Mesenchymal stem cell (in vitro differentiated cells and primary cell): ENCODE measurements around the gene AXIN1.
A peak's percentile ranks its signal among the peaks of the same experiment; 100 is the strongest.

Experiments used
- DNase-seq: peaks from one replicate; pipeline ENCODE4 v3.0.0-alpha.2; 2013
- H2AFZ ChIP-seq: one replicate; pipeline ENCODE4 v1.6.1; 2013; ENCODE audit warnings: low read depth, mild to moderate bottlenecking, control low read depth, inconsistent platforms, low read length, moderate library complexity
- H2AK5ac ChIP-seq: 2 replicates; pipeline ENCODE4 v1.6.1; 2013; ENCODE audit warnings: low read length, moderate library complexity, mild to moderate bottlenecking, inconsistent platforms; ENCODE audit not compliant: severe bottlenecking
- H2BK120ac ChIP-seq: one replicate; pipeline ENCODE4 v1.6.1; 2013; ENCODE audit warnings: low read depth, mild to moderate bottlenecking, inconsistent platforms, low read length, moderate library complexity
- H2BK12ac ChIP-seq, 2 experiments: one replicate each; pipeline ENCODE4 v1.6.1; 2013; ENCODE audit warnings: inconsistent platforms in 2 of 2, low read length in 2 of 2, mild to moderate bottlenecking in 2 of 2, moderate library complexity in 2 of 2, control low read depth in 1 of 2
- H2BK15ac ChIP-seq: one replicate; pipeline ENCODE4 v1.6.1; 2013; ENCODE audit warnings: mild to moderate bottlenecking, low read depth, inconsistent platforms; ENCODE audit not compliant: poor library complexity, severe bottlenecking
- H2BK5ac ChIP-seq: 2 replicates; pipeline ENCODE4 v1.6.1; 2013; ENCODE audit warnings: low read depth, mild to moderate bottlenecking, low read length, control low read depth, inconsistent platforms; ENCODE audit not compliant: poor library complexity, severe bottlenecking
- H3K14ac ChIP-seq, 2 experiments: one replicate each; pipeline ENCODE4 v1.6.1; 2013; ENCODE audit warnings: inconsistent platforms in 2 of 2, low read length in 2 of 2, control low read depth in 1 of 2, mild to moderate bottlenecking in 1 of 2, moderate library complexity in 1 of 2
- H3K18ac ChIP-seq, 2 experiments: one replicate each; pipeline ENCODE4 v1.6.1; 2013; ENCODE audit warnings: inconsistent platforms in 2 of 2, low read length in 2 of 2, control low read depth in 1 of 2, low read depth in 1 of 2, mild to moderate bottlenecking in 1 of 2
- H3K23ac ChIP-seq, 2 experiments: one replicate each; pipeline ENCODE4 v1.6.1; 2013; ENCODE audit warnings: inconsistent platforms in 2 of 2, low read length in 2 of 2, mild to moderate bottlenecking in 2 of 2, moderate library complexity in 2 of 2, control low read depth in 1 of 2
- H3K27ac ChIP-seq: 2 replicates; pipeline ENCODE4 v1.5.1; 2013; ENCODE audit warnings: mild to moderate bottlenecking, moderate library complexity, low read length, control low read depth, inconsistent platforms; ENCODE audit not compliant: poor library complexity, severe bottlenecking
- H3K27me3 ChIP-seq, 2 experiments: 2 replicates each; pipeline versions ENCODE4 v1.6.1 to v1.7.0; 2013; ENCODE audit warnings: low read length in 2 of 2, mild to moderate bottlenecking in 2 of 2, moderate library complexity in 2 of 2, control low read depth in 1 of 2, inconsistent platforms in 1 of 2; ENCODE audit not compliant: control insufficient read depth in 1 of 2, insufficient read depth in 1 of 2
- H3K36me3 ChIP-seq, 2 experiments: 2 replicates each; pipeline versions ENCODE4 v1.6.1 to v1.7.0; 2013; ENCODE audit warnings: low read length in 2 of 2, control low read depth in 1 of 2, inconsistent platforms in 1 of 2, low read depth in 1 of 2, mild to moderate bottlenecking in 1 of 2; ENCODE audit not compliant: insufficient read depth in 2 of 2, control insufficient read depth in 1 of 2
- H3K4ac ChIP-seq, 2 experiments: one replicate each; pipeline ENCODE4 v1.6.1; 2013; ENCODE audit warnings: inconsistent platforms in 2 of 2, low read length in 2 of 2, mild to moderate bottlenecking in 2 of 2, moderate library complexity in 2 of 2, control low read depth in 1 of 2, low read depth in 1 of 2
- H3K4me1 ChIP-seq: 2 replicates; pipeline ENCODE4 v1.6.1; 2013; ENCODE audit warnings: low read depth, low read length, control low read depth; ENCODE audit not compliant: control insufficient read depth, insufficient read depth
- H3K4me2 ChIP-seq: 2 replicates; pipeline ENCODE4 v1.6.1; 2013; ENCODE audit warnings: low read length, mild to moderate bottlenecking, inconsistent platforms; ENCODE audit not compliant: poor library complexity, severe bottlenecking
- H3K4me3 ChIP-seq, 2 experiments: 2 replicates each; pipeline versions ENCODE4 v1.5.1 to v1.7.0; 2013; ENCODE audit warnings: low read length in 2 of 2, mild to moderate bottlenecking in 2 of 2, control low read depth in 1 of 2, low read depth in 1 of 2; ENCODE audit not compliant: insufficient read depth in 1 of 2
- H3K79me1 ChIP-seq: replicated peaks from 2 replicates; pipeline ENCODE4 v1.6.1; 2013; ENCODE audit warnings: mild to moderate bottlenecking, control low read depth, low read length, inconsistent platforms; ENCODE audit not compliant: poor library complexity, severe bottlenecking
- H3K9ac ChIP-seq: 2 replicates; pipeline ENCODE4 v1.7.0; 2013; ENCODE audit warnings: mild to moderate bottlenecking, low read length, moderate library complexity
- H3K9me3 ChIP-seq: 2 replicates; pipeline ENCODE4 v1.7.0; 2013; ENCODE audit warnings: mild to moderate bottlenecking, low read length; ENCODE audit not compliant: control insufficient read depth
- H4K8ac ChIP-seq: one replicate; pipeline ENCODE4 v1.6.1; 2013; ENCODE audit warnings: inconsistent platforms, mild to moderate bottlenecking, low read length, moderate library complexity
- H4K91ac ChIP-seq: one replicate; pipeline ENCODE4 v1.6.1; 2013; ENCODE audit warnings: mild to moderate bottlenecking, low read length, inconsistent platforms
- WGBS: methylation state at CpG from one replicate; pipeline ENCODE4 v1.1.7; 2013; ENCODE audit warnings: mixed read lengths; 5-methylcytosine and 5-hydroxymethylcytosine counted together

The AXIN1 gene

GRCh38 chr16:399340-400019, 47.0 kb upstream of the AXIN1 start:
- Histone ChIP-seq H3K23ac (no peak overlapping the region), H3K36me3 (peaks cover 15 to 23% of the 10 kb centered on the region in 2 experiments), H2BK5ac (no peak overlapping the region), H2AFZ (no peak overlapping the region), H2BK12ac (no peak overlapping the region), H3K79me1 (peaks cover 10% of the 10 kb centered on the region), H3K9ac (no peak overlapping the region), H2AK5ac (no peak overlapping the region), H3K9me3 (no peaks in the 10 kb centered on the region), H2BK120ac (no peak overlapping the region), H3K14ac (no peak overlapping the region), H4K8ac (no peak overlapping the region), H3K27ac (no peak overlapping the region), H4K91ac (peak overlapping the region; percentile 14), H3K27me3 (no peaks in the 10 kb centered on the region), H3K18ac (peak overlapping the region in 1 of 2 experiments; percentile 50), H2BK15ac (peak overlapping the region; percentile 52), H3K4ac (no peak overlapping the region), H3K4me3 (no peak overlapping the region), H3K4me1 (peaks cover 30% of the 10 kb centered on the region), H3K4me2 (no peak overlapping the region)
- WGBS: 95% methylated on average over 22 of the region's 22 CpGs
- no peak for DNase-seq

GRCh38 chr16:398561-399339, 46.2 kb upstream of the AXIN1 start:
- H2BK5ac ChIP-seq: no peak overlapping the region
- H3K4me2 ChIP-seq: no peak overlapping the region
- H3K79me1 ChIP-seq: peaks cover 10% of the 10 kb centered on the region
- peak overlapping the region; percentile 9 for H2AK5ac ChIP-seq
- H3K9ac ChIP-seq: peak overlapping the region; percentile 70
- no peak for DNase-seq
- H3K14ac ChIP-seq: no peak overlapping the region
- no peaks in the 10 kb centered on the region for H3K9me3 ChIP-seq
- peak overlapping the region in 1 of 2 experiments; percentile 50 for H3K18ac ChIP-seq
- no peak overlapping the region for H3K27ac ChIP-seq
- 87% methylated on average over 24 of the region's 24 CpGs for WGBS
- no peak overlapping the region for H2BK12ac ChIP-seq
- peak overlapping the region; percentile 95 for H4K8ac ChIP-seq
- H2BK15ac ChIP-seq: no peak overlapping the region
- no peak overlapping the region for H2AFZ ChIP-seq
- no peak overlapping the region for H3K4me3 ChIP-seq
- H3K36me3 ChIP-seq: peaks cover 15 to 23% of the 10 kb centered on the region in 2 experiments
- peak overlapping the region; percentile 85 for H4K91ac ChIP-seq
- no peaks in the 10 kb centered on the region for H3K27me3 ChIP-seq
- no peak overlapping the region for H3K23ac ChIP-seq
- no peak overlapping the region for H2BK120ac ChIP-seq
- H3K4me1 ChIP-seq: peaks cover 30% of the 10 kb centered on the region
- H3K4ac ChIP-seq: peak overlapping the region; percentile 3 to 71

GRCh38 chr16:397736-398332, 45.3 kb upstream of the AXIN1 start:
- Histone ChIP-seq H2BK5ac (no peak overlapping the region), H3K23ac (no peak overlapping the region), H3K79me1 (peaks cover 9% of the 10 kb centered on the region), H3K14ac (peak overlapping the region in 1 of 2 experiments; percentile 44), H2BK15ac (peak overlapping the region; percentile 65), H4K91ac (no peak overlapping the region), H3K36me3 (peaks cover 15 to 23% of the 10 kb centered on the region in 2 experiments), H2AFZ (no peak overlapping the region), H3K27me3 (no peaks in the 10 kb centered on the region), H2BK120ac (peak overlapping the region; percentile 71), H4K8ac (peak overlapping the region; percentile 59), H3K4me2 (peak overlapping the region; percentile 60), H2AK5ac (peak overlapping the region; percentile 9), H3K27ac (peak overlapping the region; percentile 55), H3K4me3 (peak overlapping the region; percentile 4 to 65), H3K9me3 (no peaks in the 10 kb centered on the region), H2BK12ac (peak overlapping the region in 1 of 2 experiments; percentile 6), H3K9ac (peak overlapping the region; percentile 70), H3K4ac (peak overlapping the region in 1 of 2 experiments; percentile 71), H3K18ac (peak overlapping the region; percentile 37), H3K4me1 (peaks cover 30% of the 10 kb centered on the region)
- 20% methylated on average over 25 of the region's 29 CpGs for WGBS
- DNase-seq: peak; percentile 91
